ENCODE data around the gene PPARD.

PPARD gene

DNA sequence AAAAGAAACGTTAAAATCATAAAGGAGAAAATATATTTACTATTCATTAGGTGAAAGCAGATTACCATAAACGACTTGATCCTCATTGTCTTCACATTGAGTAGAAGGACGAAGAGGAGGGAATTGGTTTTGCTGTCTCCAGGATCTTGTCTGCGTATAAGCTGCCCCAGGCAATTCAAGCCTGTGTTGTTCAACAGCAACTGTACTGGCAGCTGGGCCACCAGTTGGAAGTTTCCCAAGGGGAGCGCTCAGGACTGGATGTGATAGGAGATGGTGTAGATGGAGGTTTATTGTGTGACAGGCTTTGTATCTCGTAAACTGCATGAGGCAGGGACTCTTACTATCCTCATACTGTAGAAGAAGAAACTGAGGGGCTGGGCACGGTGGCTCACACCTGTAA is 105.8 kb downstream of the PPARD start:
- no peak for DNase-seq

GRCh38 chr6:35449287-35449881 is 107.0 kb downstream of the PPARD start:
- DNase-seq, result peak; percentile 47

DNA sequence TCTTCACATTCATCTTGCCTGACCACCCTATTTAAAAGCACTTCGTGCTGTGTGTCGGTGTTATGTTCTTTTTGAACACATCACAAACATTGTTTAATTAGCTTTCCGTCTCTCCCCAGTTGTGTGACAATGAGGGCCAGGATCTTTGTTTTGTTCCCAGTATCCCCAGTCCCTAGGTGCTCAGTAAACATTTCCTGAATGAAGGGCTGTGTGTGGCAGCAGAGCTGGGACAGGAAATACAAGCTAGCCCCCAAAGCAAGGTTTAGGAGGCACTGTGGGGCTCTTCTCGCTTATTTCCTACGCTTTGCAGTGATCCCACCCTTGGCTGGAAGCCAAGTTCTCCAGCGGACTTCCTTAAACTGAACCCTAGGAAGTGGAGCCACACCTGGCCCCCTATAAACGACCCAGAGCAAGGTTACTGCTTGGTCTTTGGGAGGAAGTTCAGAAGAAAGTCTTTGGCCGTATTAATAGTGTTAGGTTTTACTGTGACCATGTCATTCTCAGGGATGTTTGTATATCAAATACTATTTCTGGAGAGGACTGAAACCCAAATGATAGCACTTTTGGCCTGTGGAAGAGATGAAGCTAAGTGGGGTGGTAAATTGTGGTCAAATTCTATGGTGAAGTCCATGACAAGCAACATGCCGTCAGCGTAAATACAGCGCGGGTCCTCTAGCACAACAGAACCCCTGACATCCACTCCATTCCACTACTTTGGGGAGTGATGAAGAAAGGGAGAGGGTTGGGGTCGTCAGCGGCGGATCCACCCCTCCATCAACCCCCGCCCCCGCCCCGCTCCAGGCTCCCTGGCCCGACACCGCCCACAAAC is 109.2 kb downstream of the PPARD start:
- no peak for DNase-seq

GRCh38 chr6:35452183-35453090 is 110.1 kb downstream of the PPARD start, which contains the start of gene FANCE:
TSS of gene FANCE (plus strand) at chr6:35452338. CDS start at chr6:35452546, 208 bp downstream.
- peak; percentile 75 for DNase-seq

- no peak for DNase-seq
These were observed 110.9 kb downstream of the PPARD start for GRCh38 chr6:35453236-35453635.

DNA sequence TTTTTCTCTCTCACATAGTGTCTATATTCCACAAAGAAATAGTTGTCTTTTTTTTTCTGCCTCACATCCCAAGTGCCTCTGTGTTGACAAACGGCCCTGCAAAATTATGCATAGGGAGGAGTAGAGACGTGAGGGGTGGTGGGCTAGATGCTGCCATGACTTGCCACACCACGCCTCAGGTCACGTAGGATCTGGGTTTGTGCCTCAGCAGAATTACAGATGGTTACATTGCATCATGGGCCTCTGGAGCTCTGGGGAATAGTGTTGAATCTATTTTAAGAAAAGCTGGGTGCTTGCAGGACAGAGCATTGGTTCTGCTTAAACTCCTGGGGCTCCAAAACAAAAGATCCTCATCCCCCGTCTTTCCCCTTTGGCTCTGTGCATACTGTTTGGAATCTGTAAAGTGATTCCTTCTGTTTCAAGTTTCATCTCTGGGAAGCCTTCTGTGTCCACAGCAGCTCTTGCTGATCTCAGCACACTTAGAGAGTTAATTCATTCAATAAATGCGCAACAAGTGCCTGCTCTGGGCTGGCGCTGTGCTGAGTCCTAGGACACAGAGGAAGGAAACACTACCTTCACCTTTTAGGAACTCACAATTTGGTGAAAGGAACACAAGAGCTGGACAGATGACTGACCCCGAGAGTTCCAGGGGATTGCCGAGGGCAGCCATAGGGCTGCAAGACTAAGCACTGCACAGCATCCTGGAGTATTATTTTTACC is 112.2 kb downstream of the PPARD start:
- DNase-seq, result no peak

DNA sequence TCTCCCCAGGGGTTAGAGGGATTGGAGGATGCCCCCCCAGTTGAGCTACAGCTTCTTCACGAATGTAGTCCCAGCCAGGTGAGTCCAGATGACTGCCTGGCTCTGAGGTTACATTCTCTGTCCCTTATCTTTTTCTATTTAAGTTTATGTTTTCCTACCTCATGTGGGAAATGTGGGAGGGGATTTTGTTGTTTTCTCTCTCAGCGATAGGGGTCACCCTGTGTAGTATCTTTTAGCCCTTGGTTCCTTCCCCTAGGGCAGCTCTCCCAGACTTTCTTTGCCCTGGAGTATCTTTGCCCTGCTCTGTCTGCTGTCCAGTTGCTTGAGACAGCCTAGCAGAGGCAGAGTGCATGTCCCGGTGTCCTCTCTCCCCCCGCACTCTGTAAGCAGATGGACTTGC is 115.5 kb downstream of the PPARD start:
- no peak for DNase-seq

DNA sequence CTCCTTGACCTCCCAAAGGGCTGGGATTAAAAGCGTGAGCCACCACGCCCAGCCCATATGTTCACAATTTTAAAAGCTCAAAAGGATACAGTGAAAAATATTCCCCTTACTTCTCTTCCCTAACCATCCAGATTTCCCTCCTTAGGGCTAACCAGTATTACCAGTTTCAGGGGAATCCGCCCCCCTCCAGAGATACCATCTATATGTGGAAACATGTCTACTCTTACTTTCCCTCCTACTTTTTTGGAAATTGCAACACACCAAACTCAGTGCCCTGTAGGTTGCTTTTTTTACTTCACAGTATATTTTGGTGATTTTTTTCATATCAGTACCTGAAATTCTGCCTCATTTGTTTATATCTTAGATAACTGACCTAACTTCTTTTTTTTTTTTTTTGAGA is 118.9 kb downstream of the PPARD start:
- no peak for DNase-seq

GRCh38 chr6:35463292-35463691 is 120.9 kb downstream of the PPARD start:
- DNase-seq, result no peak

- no peak for DNase-seq
These were observed 123.3 kb downstream of the PPARD start for GRCh38 chr6:35465646-35466045.

- DNase-seq, result peak; percentile 93
These were observed 126.0 kb downstream of the PPARD start, which contains the start of gene RPL10A for GRCh38 chr6:35468181-35468979. TSS of gene RPL10A (plus strand) at chr6:35468401. CDS start at chr6:35468435, 34 bp downstream.

DNA sequence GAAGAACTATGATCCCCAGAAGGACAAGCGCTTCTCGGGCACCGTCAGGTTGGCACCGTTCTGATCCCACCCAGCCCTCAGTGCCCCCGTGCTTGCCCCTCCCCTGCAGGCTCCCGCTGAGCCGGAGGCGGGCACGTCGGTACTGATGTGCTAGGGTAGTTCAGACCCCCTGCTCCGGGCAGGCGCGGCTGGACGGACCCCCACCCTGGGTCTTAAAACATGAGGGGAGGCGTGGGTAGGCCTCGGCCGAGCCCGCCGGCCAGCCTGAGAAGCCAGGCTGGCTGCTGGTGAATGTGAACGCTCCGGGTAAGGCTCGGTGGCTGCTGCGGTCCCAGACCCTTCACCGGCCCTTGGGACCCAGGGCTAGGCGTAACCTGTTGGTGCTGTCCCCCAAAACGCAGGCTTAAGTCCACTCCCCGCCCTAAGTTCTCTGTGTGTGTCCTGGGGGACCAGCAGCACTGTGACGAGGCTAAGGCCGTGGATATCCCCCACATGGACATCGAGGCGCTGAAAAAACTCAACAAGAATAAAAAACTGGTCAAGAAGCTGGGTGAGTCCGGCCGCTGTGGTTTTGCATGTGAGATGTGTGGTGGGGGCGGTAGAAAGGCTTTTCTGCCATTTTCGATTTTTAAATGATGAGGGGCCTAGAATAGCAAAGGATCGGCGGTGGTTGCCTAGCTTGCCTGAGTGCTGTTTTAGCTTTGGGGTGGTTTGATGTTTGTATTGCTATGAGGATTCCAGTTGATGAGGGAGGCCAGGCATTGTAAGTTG is 126.8 kb downstream of the PPARD start:
- DNase-seq, result no peak

DNA sequence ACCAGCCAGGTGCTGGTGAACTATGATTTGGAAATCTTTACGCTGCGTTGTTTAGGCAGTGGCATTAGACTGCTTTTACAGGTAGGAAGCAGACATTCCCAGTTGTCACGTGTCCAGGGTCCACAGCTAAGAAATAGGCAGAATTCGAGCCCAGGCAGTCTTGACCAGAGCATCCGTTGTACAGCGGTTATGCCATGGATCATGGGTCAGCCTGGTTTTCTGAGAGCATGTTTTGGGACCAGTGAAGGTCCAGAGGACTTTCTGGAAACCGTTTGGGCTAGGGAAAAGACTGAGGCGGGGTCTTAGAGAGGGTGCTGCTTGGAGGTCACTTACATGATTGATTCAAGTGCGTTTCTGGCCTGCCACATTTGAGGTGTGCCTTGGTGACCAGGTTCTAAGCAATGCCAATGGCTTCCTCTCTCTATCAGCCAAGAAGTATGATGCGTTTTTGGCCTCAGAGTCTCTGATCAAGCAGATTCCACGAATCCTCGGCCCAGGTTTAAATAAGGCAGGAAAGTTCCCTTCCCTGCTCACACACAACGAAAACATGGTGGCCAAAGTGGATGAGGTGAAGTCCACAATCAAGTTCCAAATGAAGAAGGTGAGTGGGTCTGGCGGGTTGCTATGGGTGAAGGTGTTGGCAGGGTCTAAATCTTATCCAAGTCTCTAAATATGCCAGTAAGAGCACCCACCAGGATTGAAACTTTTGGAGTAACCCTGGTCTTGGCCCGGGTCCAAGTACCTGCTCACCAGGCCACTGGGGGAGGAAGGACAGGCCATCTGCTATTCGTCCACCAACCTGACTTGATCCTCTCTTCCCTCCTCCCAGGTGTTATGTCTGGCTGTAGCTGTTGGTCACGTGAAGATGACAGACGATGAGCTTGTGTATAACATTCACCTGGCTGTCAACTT is 127.6 kb downstream of the PPARD start:
- no peak for DNase-seq

DNA sequence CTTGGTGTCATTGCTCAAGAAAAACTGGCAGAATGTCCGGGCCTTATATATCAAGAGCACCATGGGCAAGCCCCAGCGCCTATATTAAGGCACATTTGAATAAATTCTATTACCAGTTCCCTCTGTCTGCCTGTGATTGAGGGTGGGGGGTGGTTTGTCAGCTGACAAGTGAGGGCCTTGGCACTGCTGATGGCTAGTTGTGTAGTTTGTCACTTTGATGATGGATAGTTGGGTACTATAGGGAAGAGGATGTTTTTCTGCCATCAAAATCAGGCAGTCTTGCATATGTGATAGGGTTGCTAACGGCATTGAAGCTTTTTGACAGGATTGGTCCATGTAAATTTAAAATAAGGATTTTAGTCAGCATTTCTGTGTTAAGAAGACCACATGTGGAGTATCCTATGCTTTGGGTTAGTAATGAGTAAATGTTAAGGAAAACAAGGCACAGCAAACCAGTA is 128.3 kb downstream of the PPARD start:
- DNase-seq, result no peak

- DNase-seq, result no peak
These were observed 129.5 kb downstream of the PPARD start for GRCh38 chr6:35471836-35472345.

DNA sequence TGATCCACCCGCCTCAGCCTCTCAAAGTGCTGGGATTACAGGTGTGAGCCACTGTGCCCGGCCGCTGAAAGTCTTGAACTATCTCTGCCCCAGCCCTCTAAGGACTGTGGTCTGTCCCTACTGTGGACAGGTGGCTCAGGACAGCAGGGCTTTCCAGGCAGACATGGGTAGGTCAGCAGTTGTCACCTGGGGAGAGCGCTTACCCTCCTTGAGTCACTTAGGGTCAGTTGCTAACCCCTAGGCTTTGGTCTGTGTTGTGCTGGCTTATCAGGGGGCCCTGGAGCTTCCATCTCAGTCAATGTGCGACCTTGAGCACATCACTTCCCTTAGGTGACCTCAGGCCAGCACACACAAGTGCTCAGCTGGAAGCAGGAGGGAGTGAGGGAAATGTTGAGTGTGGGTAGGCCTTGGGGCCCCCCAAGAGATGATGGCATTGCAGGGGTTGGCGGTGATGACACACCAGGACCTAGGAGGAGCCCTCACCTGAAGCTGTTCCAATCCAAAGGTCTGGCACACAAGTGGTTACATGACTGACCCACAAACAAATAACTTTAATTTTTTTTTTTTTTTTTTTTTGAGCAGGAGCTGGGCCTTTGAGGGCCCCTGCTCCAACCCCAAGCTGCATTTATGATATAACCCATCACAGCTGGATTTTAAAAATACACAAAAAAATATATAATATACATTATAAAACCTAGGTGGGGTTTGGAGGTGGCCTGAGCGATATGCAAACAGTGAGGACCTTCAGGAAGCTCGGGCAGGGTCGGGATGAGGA is 130.9 kb downstream of the PPARD start:
- no peak for DNase-seq

DNA sequence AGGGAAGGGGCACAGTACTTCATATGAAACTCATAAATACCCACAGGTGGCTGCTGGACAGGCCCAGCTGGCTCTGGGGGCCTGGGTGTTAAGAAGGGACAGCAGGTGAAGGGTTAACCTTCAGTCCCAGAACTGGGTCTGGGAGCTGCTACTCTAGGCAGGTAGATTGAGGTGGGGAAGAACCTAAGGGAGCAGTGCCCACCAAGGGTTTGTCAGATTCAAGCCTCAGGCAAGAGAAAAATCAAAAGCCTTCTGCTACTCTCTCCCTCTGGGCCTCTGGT is 131.4 kb downstream of the PPARD start:
- DNase-seq, result no peak

GRCh38 chr6:35474131-35474941 is 132.0 kb downstream of the PPARD start:
- DNase-seq, result no peak
